ENCODE results near the gene CLEC20A. TPM values are rescaled to one million over a fixed set of nuclear protein-coding genes. Genes with fewer than 3 reads are reported as not detected.

Gene CLEC20A
- polyA plus RNA-seq, 3 donors = not detected

DNA sequence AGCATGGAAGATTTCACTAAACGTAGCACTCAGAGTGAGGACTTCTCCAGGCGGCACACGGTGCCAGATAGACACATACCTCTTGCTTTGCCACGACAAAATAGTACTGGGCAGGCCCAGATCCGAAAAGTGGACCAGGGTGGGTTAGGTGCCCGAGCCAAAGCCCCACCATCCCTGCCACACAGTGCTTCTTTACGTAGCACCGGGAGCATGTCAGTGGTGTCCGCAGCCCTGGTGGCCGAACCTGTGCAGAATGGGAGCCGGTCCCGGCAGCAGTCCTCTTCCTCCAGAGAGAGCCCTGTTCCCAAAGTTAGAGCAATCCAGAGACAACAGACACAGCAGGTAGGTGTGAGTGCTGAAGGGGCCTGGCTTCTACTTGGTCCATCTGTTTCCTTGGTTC, 38.6 kb downstream of the CLEC20A start:
- Histone ChIP-seq H3K9ac (ENCODE audit: insufficient read depth, low read length, poor library complexity, severe bottlenecking) (no peak overlapping the region), H3K27me3 (ENCODE audit: control insufficient read depth in 2 of 2, insufficient read depth in 2 of 2, low read length in 2 of 2) (no peaks in the 10 kb centered on the region), H4K20me1 (ENCODE audit: insufficient read depth, low read length) (no peaks in the 10 kb centered on the region), H3K79me2 (ENCODE audit: insufficient read depth, low read length) (no peaks in the 10 kb centered on the region), H3K4me1 (ENCODE audit: control insufficient read depth in 1 of 2, insufficient read depth in 2 of 2, low read length in 2 of 2) (no peaks in the 10 kb centered on the region), H3K9me3 (replicated peaks in 1 of 2; ENCODE audit: control insufficient read depth in 1 of 2, insufficient read depth in 1 of 2, low read length in 2 of 2) (no peaks in the 10 kb centered on the region), H3K36me3 (replicated peaks in 1 of 2; ENCODE audit: control insufficient read depth in 1 of 2, insufficient read depth in 2 of 2, low read length in 2 of 2) (no peaks in the 10 kb centered on the region), H2AFZ (ENCODE audit: insufficient read depth, low read depth, low read length, poor library complexity, severe bottlenecking) (no peak overlapping the region), H3K4me3 (replicated peaks in 1 of 3; ENCODE audit: low read depth in 2 of 3, low read length in 3 of 3) (no peak overlapping the region), H3K4me2 (replicated peaks; ENCODE audit: extremely low read depth, low read length, poor library complexity, severe bottlenecking) (no peak overlapping the region), H3K27ac (ENCODE audit: low read depth in 1 of 2, low read length in 2 of 2) (no peak overlapping the region)
- H3K36me3 Mint-ChIP-seq = peaks cover 1 to 3% of the 10 kb centered on the region in 2 donors
- 89% methylated on average over 6 of the region's 12 CpGs for WGBS (ENCODE audit: insufficient coverage)
- no peak for DNase-seq
- H3K27me3 Mint-ChIP-seq (ENCODE audit: low read depth in 3 of 3) = no peaks in the 10 kb centered on the region
- no peak overlapping the region for H3K4me3 Mint-ChIP-seq
- peaks cover 0 to 2% (median 0%) of the 10 kb centered on the region in 7 donors for H3K9me3 Mint-ChIP-seq
- TF ChIP-seq, protein P1, sequence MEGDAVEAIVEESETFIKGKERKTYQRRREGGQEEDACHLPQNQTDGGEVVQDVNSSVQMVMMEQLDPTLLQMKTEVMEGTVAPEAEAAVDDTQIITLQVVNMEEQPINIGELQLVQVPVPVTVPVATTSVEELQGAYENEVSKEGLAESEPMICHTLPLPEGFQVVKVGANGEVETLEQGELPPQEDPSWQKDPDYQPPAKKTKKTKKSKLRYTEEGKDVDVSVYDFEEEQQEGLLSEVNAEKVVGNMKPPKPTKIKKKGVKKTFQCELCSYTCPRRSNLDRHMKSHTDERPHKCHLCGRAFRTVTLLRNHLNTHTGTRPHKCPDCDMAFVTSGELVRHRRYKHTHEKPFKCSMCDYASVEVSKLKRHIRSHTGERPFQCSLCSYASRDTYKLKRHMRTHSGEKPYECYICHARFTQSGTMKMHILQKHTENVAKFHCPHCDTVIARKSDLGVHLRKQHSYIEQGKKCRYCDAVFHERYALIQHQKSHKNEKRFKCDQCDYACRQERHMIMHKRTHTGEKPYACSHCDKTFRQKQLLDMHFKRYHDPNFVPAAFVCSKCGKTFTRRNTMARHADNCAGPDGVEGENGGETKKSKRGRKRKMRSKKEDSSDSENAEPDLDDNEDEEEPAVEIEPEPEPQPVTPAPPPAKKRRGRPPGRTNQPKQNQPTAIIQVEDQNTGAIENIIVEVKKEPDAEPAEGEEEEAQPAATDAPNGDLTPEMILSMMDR (IDR thresholded peaks at IDR 0.05) = no peak
- intact Hi-C loops (cut with micrococcal nuclease) = no loop called here
- H3K4me1 Mint-ChIP-seq = no peaks in the 10 kb centered on the region
- H3K27ac Mint-ChIP-seq = no peak overlapping the region

DNA sequence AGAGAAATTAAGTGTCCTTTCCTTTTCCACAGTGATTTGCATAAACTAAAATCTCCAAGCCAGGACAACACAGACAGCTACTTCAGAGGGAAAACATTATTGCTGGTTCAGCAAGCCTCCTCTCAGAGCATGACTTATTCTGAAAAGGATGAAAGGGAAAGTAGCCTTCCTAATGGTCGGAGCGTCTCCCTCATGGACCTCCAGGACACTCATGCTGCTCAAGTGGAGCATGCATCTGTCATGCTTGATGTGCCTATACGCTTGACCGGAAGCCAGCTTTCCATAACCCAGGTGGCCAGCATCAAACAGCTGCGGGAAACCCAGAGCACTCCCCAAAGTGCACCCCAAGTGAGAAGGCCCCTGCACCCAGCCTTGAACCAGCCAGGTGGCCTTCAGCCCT, 39.1 kb downstream of the CLEC20A start:
- Mint-ChIP-seq H3K27me3 (ENCODE audit: low read depth in 3 of 3) (no peaks in the 10 kb centered on the region), H3K27ac (no peak overlapping the region), H3K36me3 (peaks cover 1 to 3% of the 10 kb centered on the region in 2 donors), H3K4me1 (no peaks in the 10 kb centered on the region), H3K9me3 (peaks cover 0 to 2% (median 0%) of the 10 kb centered on the region in 7 donors), H3K4me3 (no peak overlapping the region)
- Histone ChIP-seq H3K9me3 (replicated peaks in 1 of 2; ENCODE audit: control insufficient read depth in 1 of 2, insufficient read depth in 1 of 2, low read length in 2 of 2) (no peaks in the 10 kb centered on the region), H3K4me1 (ENCODE audit: control insufficient read depth in 1 of 2, insufficient read depth in 2 of 2, low read length in 2 of 2) (no peaks in the 10 kb centered on the region), H3K4me3 (replicated peaks in 1 of 3; ENCODE audit: low read depth in 2 of 3, low read length in 3 of 3) (no peak overlapping the region), H3K36me3 (replicated peaks in 1 of 2; ENCODE audit: control insufficient read depth in 1 of 2, insufficient read depth in 2 of 2, low read length in 2 of 2) (no peaks in the 10 kb centered on the region), H3K4me2 (replicated peaks; ENCODE audit: extremely low read depth, low read length, poor library complexity, severe bottlenecking) (no peak overlapping the region), H4K20me1 (ENCODE audit: insufficient read depth, low read length) (no peaks in the 10 kb centered on the region), H2AFZ (ENCODE audit: insufficient read depth, low read depth, low read length, poor library complexity, severe bottlenecking) (no peak overlapping the region), H3K27ac (ENCODE audit: low read depth in 1 of 2, low read length in 2 of 2) (no peak overlapping the region), H3K9ac (ENCODE audit: insufficient read depth, low read length, poor library complexity, severe bottlenecking) (no peak overlapping the region), H3K27me3 (ENCODE audit: control insufficient read depth in 2 of 2, insufficient read depth in 2 of 2, low read length in 2 of 2) (no peaks in the 10 kb centered on the region), H3K79me2 (ENCODE audit: insufficient read depth, low read length) (no peaks in the 10 kb centered on the region)
- 100% methylated on average over 5 of the region's 5 CpGs for WGBS (ENCODE audit: insufficient coverage)
- intact Hi-C loops (cut with micrococcal nuclease) = no loop called here
- TF ChIP-seq, protein P1 (IDR thresholded peaks at IDR 0.05) = no peak
- DNase-seq = no peak

Measured in CD14-positive monocyte (primary cell).